SU-DHL-6 (cell line): Measurements from ENCODE around the gene SERTAD4.

ENCODE experiments used
- H2AFZ ChIP-seq: fragments of 200-600 bp; sonication (generic); 2 replicates; pipeline ENCODE4 v1.6.1; 2014; ENCODE audit warnings: low read depth, mild to moderate bottlenecking, moderate library complexity, mixed read lengths, antibody characterized with exemption, low read length; ENCODE audit not compliant: severe bottlenecking
- H3F3A ChIP-seq: fragments of 200-600 bp; shearing (Covaris generic); 2 replicates; pipeline ENCODE4 v1.6.0; 2016; ENCODE audit warnings: antibody characterized with exemption, mild to moderate bottlenecking; ENCODE audit not compliant: insufficient read depth
- H3K27ac ChIP-seq: fragments of 200-600 bp; sonication (generic); 2 replicates; pipeline ENCODE4 v1.5.1; 2016; ENCODE audit warnings: low read depth, mild to moderate bottlenecking, low read length, moderate library complexity, mixed read lengths
- H3K27me3 ChIP-seq: fragments of 200-600 bp; sonication (generic), shearing (Covaris generic); 2 replicates; pipeline ENCODE4 v1.6.0; 2014; ENCODE audit warnings: mild to moderate bottlenecking, low read length
- H3K36me3 ChIP-seq: fragments of 200-600 bp; sonication (generic); 2 replicates; pipeline ENCODE4 v1.6.1; 2014; ENCODE audit warnings: mild to moderate bottlenecking, low read length, mixed read lengths
- H3K4me2 ChIP-seq: fragments of 300-600, 200-600 bp; shearing (Covaris generic), sonication (generic); 2 replicates; pipeline ENCODE4 v1.6.0; 2014; ENCODE audit warnings: low read length, low read depth, mild to moderate bottlenecking; ENCODE audit not compliant: poor library complexity, severe bottlenecking
- H3K4me3 ChIP-seq: fragments of 200-600 bp; sonication (generic); 2 replicates; pipeline ENCODE4 v1.5.1; 2014; ENCODE audit warnings: antibody characterized with exemption, low read length, mild to moderate bottlenecking, mixed read lengths; ENCODE audit not compliant: insufficient read depth, poor library complexity, severe bottlenecking
- H3K79me2 ChIP-seq: fragments of 200-600 bp; sonication (generic); 2 replicates; pipeline ENCODE4 v1.6.1; 2014; ENCODE audit warnings: mild to moderate bottlenecking, low read length, moderate library complexity; ENCODE audit not compliant: insufficient read depth
- H3K9ac ChIP-seq: fragments of 200-600 bp; sonication (generic); 2 replicates; pipeline ENCODE4 v1.7.0; 2014; ENCODE audit warnings: mild to moderate bottlenecking, low read length
- H3K9me2 ChIP-seq: fragments of 200-600 bp; sonication (generic); replicated peaks from 2 replicates; pipeline ENCODE4 v1.6.1; 2014; ENCODE audit warnings: low read length; ENCODE audit not compliant: insufficient read depth
- H3K9me3 ChIP-seq: fragments of 200-600 bp; sonication (generic); 2 replicates; pipeline ENCODE4 v1.6.1; 2014; ENCODE audit warnings: low read length, mixed read lengths; ENCODE audit not compliant: insufficient read depth
- H4K20me1 ChIP-seq: fragments of 200-600 bp; sonication (generic); 2 replicates; pipeline ENCODE4 v1.6.1; 2014; ENCODE audit warnings: low read depth, mild to moderate bottlenecking, antibody characterized with exemption, low read length, moderate library complexity, mixed read lengths
- EZH2phosphoT487 ChIP-seq: fragments of 200-600 bp; sonication (generic), shearing (Covaris generic); conservative IDR thresholded peaks from 2 replicates; pipeline ENCODE4 v1.6.1; 2018; ENCODE audit warnings: mild to moderate bottlenecking, antibody characterized with exemption, low read length, moderate library complexity, mixed read lengths
- TF ChIP-seq, protein P1 (sequence below): fragments of 200-600 bp; sonication (generic); IDR thresholded peaks from one replicate; pipeline ENCODE4 v1.5.1; 2017; ENCODE audit warnings: antibody characterized with exemption, mild to moderate bottlenecking, low read length, moderate library complexity; ENCODE audit not compliant: insufficient read depth, poor library complexity, severe bottlenecking

The SERTAD4 gene

DNA sequence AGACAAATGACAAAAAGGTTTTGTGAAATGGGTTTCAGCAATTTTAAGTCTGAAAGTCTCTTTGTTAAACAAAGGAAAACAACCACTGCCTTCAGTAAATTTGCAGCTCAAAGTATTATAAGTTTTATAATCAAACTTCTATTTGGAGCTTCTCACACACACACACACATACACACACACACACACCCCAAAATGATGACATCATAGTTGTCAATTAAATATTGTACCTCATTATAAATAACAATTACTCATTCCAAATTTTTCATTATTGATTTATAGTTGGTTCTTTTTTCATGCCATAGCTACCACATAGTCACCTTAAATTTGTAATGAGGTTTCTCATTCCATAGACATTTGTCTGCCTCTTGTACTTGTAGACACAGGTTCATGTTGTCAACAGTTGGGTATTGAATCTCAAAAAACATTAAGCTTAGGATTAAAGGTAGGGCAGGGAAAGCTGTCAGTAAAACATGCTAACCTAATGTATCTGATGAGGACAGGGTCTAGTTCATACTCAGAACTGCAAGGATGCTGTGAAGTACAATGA, 2.4 kb upstream of the SERTAD4 start:
- no peaks in the 10 kb centered on the region for H3K27me3 ChIP-seq
- no peak overlapping the region for H3K9ac ChIP-seq
- H3K36me3 ChIP-seq = no peaks in the 10 kb centered on the region
- no peaks in the 10 kb centered on the region for H3K9me2 ChIP-seq
- TF ChIP-seq, protein P1, sequence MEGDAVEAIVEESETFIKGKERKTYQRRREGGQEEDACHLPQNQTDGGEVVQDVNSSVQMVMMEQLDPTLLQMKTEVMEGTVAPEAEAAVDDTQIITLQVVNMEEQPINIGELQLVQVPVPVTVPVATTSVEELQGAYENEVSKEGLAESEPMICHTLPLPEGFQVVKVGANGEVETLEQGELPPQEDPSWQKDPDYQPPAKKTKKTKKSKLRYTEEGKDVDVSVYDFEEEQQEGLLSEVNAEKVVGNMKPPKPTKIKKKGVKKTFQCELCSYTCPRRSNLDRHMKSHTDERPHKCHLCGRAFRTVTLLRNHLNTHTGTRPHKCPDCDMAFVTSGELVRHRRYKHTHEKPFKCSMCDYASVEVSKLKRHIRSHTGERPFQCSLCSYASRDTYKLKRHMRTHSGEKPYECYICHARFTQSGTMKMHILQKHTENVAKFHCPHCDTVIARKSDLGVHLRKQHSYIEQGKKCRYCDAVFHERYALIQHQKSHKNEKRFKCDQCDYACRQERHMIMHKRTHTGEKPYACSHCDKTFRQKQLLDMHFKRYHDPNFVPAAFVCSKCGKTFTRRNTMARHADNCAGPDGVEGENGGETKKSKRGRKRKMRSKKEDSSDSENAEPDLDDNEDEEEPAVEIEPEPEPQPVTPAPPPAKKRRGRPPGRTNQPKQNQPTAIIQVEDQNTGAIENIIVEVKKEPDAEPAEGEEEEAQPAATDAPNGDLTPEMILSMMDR = no peak
- no peak for TF ChIP-seq EZH2phosphoT487
- no peaks in the 10 kb centered on the region for H3F3A ChIP-seq
- H3K79me2 ChIP-seq = no peaks in the 10 kb centered on the region
- no peaks in the 10 kb centered on the region for H3K9me3 ChIP-seq
- no peak overlapping the region for H3K4me2 ChIP-seq
- no peak overlapping the region for H3K4me3 ChIP-seq
- no peak overlapping the region for H2AFZ ChIP-seq
- H4K20me1 ChIP-seq = no peaks in the 10 kb centered on the region
- H3K27ac ChIP-seq = no peak overlapping the region

DNA sequence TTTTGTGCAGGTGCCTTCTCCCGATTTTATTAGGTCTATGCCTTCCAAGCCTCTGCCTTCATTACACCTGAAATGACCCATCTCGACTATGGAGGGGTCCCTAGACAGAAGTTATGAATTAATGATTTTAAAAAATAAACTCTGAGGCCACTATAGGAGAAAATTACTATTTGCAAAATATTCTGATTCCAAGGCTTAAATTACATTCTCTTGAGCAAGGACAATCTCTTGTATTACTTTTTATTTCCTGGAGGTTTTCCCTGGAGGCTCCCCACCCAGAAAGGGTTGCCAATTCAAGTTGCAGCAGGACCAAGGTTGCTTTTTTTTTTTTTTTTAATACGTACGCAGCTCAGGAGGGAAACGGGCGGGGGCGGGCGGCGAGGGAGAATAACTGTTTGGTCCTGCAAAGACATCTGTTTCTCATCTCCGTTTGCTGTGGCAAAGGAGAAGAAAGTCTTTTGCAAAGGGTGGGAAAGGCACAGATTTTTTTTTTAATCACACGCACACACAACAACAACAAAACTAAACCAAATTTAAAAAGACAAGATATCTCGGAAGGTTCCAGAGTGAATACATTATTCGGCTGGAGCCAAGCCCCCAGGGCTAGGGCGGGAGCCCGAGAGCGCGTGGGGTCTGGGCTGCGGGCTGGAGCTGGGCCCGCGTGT, 618 bp upstream of the SERTAD4 start:
- H4K20me1 ChIP-seq = no peaks in the 10 kb centered on the region
- H3K9ac ChIP-seq = no peak overlapping the region
- no peak overlapping the region for H3K4me3 ChIP-seq
- H3K36me3 ChIP-seq = no peaks in the 10 kb centered on the region
- H3K27me3 ChIP-seq = no peaks in the 10 kb centered on the region
- no peak for TF ChIP-seq EZH2phosphoT487
- TF ChIP-seq, protein P1 = no peak
- no peaks in the 10 kb centered on the region for H3K79me2 ChIP-seq
- no peak overlapping the region for H3K27ac ChIP-seq
- no peaks in the 10 kb centered on the region for H3K9me3 ChIP-seq
- H3K4me2 ChIP-seq = no peak overlapping the region
- H3F3A ChIP-seq = no peaks in the 10 kb centered on the region
- H3K9me2 ChIP-seq = no peaks in the 10 kb centered on the region
- H2AFZ ChIP-seq = no peak overlapping the region

DNA sequence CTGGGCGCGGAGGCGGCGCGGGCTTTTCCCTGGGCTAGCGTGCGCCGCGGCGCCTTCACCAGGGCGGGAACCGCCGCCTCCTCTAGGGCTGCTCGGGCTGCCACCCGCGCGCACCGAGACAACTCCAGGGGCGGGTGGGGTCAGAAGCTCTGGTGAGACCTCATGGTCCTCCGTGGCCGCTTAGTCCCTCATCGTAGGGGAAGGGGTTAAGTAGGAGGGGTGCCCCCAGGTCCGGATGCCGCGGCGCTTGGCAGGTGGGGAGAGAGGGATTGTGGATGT, 559 bp downstream of the SERTAD4 start:
- Histone ChIP-seq H3K9ac (no peak overlapping the region), H3K27me3 (no peaks in the 10 kb centered on the region), H3K9me2 (no peaks in the 10 kb centered on the region), H2AFZ (no peak overlapping the region), H3K4me2 (no peak overlapping the region), H3F3A (no peaks in the 10 kb centered on the region), H3K79me2 (no peaks in the 10 kb centered on the region), H3K36me3 (no peaks in the 10 kb centered on the region), H4K20me1 (no peaks in the 10 kb centered on the region), H3K9me3 (no peaks in the 10 kb centered on the region), H3K4me3 (no peak overlapping the region), H3K27ac (no peak overlapping the region)
- TF ChIP-seq, protein P1 = no peak
- TF ChIP-seq EZH2phosphoT487 = no peak
